ENCODE results near the gene CSK.

The CSK gene

GRCh38 chr15:74832826-74833225 lies 50.9 kb downstream of the CSK start:
- TF ChIP-seq POLR2AphosphoS5 (IDR thresholded peaks at IDR 0.05; ENCODE audit: low read depth, low read length) (no peak), REST (IDR thresholded peaks at IDR 0.05; ENCODE audit: insufficient read depth in 1 of 2, low read depth in 2 of 2, low read length in 2 of 2) (no peak), TAF1 (IDR thresholded peaks at IDR 0.05; ENCODE audit: borderline replicate concordance, insufficient read depth, low read length) (no peak), SIN3A (IDR thresholded peaks at IDR 0.05; ENCODE audit: borderline replicate concordance, insufficient read depth, low read length) (no peak), FOXP2 (optimal IDR thresholded peaks at IDR 0.05; ENCODE audit: borderline replicate concordance, extremely low read depth, extremely low read length, insufficient read depth) (no peak)

GRCh38 chr15:74833376-74834107 lies 51.7 kb downstream of the CSK start:
- TF ChIP-seq FOXP2 (optimal IDR thresholded peaks at IDR 0.05; ENCODE audit: borderline replicate concordance, extremely low read depth, extremely low read length, insufficient read depth) (no peak), REST (IDR thresholded peaks at IDR 0.05; ENCODE audit: insufficient read depth in 1 of 2, low read depth in 2 of 2, low read length in 2 of 2) (no peak), TAF1 (IDR thresholded peaks at IDR 0.05; ENCODE audit: borderline replicate concordance, insufficient read depth, low read length) (no peak)

GRCh38 chr15:74835312-74835823 lies 53.5 kb downstream of the CSK start:
- TF ChIP-seq REST (IDR thresholded peaks at IDR 0.05; ENCODE audit: insufficient read depth in 1 of 2, low read depth in 2 of 2, low read length in 2 of 2) (no peak), TAF1 (IDR thresholded peaks at IDR 0.05; ENCODE audit: borderline replicate concordance, insufficient read depth, low read length) (no peak), FOXP2 (optimal IDR thresholded peaks at IDR 0.05; ENCODE audit: borderline replicate concordance, extremely low read depth, extremely low read length, insufficient read depth) (no peak), SIN3A (IDR thresholded peaks at IDR 0.05; ENCODE audit: borderline replicate concordance, insufficient read depth, low read length) (no peak), POLR2AphosphoS5 (IDR thresholded peaks at IDR 0.05; ENCODE audit: low read depth, low read length) (no peak)

- no peak for TF ChIP-seq FOXP2 (optimal IDR thresholded peaks at IDR 0.05; ENCODE audit: borderline replicate concordance, extremely low read depth, extremely low read length, insufficient read depth)
- TF ChIP-seq POLR2AphosphoS5 (IDR thresholded peaks at IDR 0.05; ENCODE audit: low read depth, low read length): no peak
- TF ChIP-seq SIN3A (IDR thresholded peaks at IDR 0.05; ENCODE audit: borderline replicate concordance, insufficient read depth, low read length): no peak
- no peak for TF ChIP-seq TAF1 (IDR thresholded peaks at IDR 0.05; ENCODE audit: borderline replicate concordance, insufficient read depth, low read length)
- TF ChIP-seq REST (IDR thresholded peaks at IDR 0.05; ENCODE audit: insufficient read depth in 1 of 2, low read depth in 2 of 2, low read length in 2 of 2): no peak
Measured at GRCh38 chr15:74836846-74837245, 55.0 kb downstream of the CSK start.

All from PFSK-1 (cell line).